ENCODE measurements around the gene ZNF771.

DNA sequence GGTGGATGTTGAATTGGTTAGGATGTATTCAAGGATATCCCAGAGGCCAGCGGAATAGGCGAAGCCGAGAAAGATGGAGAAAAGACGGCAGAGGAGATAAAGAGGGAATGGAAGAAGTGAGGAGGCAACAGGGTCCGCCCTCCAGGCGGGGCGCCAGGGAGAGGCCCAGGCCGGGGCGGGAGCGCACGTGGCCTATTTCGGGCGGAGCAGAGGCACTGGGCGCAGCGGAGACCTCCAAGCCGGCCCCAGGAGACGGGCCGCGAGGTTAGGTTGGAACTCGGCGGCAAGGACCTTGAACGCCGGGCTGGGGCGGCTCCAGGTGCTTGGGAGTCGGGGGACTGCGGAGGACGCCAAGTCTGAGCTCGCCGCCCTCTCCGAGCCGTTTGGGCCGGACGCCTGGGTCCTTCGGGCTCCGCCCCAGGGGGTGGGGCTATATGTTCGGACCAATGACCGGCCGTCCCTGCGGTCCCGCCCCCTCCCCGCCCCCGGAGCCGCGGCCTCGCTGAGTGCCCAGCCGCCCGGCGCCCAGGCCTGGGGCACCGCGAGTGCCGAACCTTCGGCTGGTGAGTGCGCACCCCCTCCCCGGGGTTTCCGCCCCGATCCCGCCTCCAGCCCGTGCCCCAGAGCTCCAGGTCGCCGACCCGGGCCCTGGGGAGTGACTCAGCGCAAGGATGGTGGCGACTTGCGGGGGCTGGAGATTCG lies at the start of gene ZNF771:
- TF ChIP-seq, protein P1, sequence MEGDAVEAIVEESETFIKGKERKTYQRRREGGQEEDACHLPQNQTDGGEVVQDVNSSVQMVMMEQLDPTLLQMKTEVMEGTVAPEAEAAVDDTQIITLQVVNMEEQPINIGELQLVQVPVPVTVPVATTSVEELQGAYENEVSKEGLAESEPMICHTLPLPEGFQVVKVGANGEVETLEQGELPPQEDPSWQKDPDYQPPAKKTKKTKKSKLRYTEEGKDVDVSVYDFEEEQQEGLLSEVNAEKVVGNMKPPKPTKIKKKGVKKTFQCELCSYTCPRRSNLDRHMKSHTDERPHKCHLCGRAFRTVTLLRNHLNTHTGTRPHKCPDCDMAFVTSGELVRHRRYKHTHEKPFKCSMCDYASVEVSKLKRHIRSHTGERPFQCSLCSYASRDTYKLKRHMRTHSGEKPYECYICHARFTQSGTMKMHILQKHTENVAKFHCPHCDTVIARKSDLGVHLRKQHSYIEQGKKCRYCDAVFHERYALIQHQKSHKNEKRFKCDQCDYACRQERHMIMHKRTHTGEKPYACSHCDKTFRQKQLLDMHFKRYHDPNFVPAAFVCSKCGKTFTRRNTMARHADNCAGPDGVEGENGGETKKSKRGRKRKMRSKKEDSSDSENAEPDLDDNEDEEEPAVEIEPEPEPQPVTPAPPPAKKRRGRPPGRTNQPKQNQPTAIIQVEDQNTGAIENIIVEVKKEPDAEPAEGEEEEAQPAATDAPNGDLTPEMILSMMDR (IDR thresholded peaks at IDR 0.05), result no peak
- no peak for TF ChIP-seq POLR2A (IDR thresholded peaks at IDR 0.05)
